ENCODE data around the gene GPR6.

Gene GPR6

GRCh38 chr6:109999740-110000139, 21.6 kb downstream of the GPR6 start:
- DNase-seq (ENCODE audit: low read depth): no peak

- no peak for DNase-seq (ENCODE audit: low read depth)
Measured at GRCh38 chr6:110002676-110003075, 24.6 kb downstream of the GPR6 start.

GRCh38 chr6:110013386-110013785, 35.3 kb downstream of the GPR6 start:
- DNase-seq (ENCODE audit: low read depth): no peak

- DNase-seq (ENCODE audit: low read depth): no peak
Measured at GRCh38 chr6:110015206-110015605, 37.1 kb downstream of the GPR6 start.

- no peak for DNase-seq (ENCODE audit: low read depth)
Measured at GRCh38 chr6:110017306-110017705, 39.2 kb downstream of the GPR6 start.

- DNase-seq (ENCODE audit: low read depth): no peak
Measured at GRCh38 chr6:110017946-110018345, 39.8 kb downstream of the GPR6 start.

GRCh38 chr6:110018486-110018885, 40.4 kb downstream of the GPR6 start:
- no peak for DNase-seq (ENCODE audit: low read depth)

GRCh38 chr6:110020888-110021287, 42.8 kb downstream of the GPR6 start:
- no peak for DNase-seq (ENCODE audit: low read depth)

- DNase-seq (ENCODE audit: low read depth): no peak
Measured at GRCh38 chr6:110029144-110029543, 51.0 kb downstream of the GPR6 start.
